ENCODE data around the gene LRP3.
"Not testable (repeated sequence)": the region's sequence is repeated elsewhere in the genome, so short reads cannot be mapped to it uniquely, and the experiment has no call there.

LRP3 gene

GRCh38 chr19:33193865-33194362 lies at the start of gene LRP3:
LRP3 (plus strand) TSS chr19:33194330; CDS start chr19:33194786, 456 bp downstream.
- DNase-seq (ENCODE audit: low read depth in 2 of 2) = no peak

DNA sequence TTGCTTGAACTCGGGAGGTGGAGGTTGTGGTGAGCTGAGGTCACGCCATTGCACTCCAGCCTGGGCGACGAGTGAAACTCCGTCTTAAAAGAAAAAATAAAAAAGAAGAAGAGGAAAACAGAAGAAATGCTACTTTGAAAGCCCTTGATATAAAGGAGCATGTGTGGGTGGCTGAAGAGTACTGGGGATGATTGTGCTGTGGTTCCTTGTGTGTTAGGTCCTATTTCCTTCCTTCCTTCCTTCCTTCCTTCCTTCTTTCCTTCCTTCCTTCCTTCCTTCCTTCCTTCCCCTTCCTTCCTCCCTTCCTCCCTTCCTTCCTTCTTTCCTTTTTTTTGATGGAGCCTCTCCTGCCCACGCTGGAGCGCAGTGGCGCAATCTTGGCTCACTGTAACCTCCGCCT lies 47.9 kb upstream of the LRP3 start:
- DNase-seq (ENCODE audit: low read depth in 2 of 2) = no peak

GRCh38 chr19:33147538-33147937 lies 46.6 kb upstream of the LRP3 start:
- no peak for DNase-seq (ENCODE audit: low read depth in 2 of 2)

GRCh38 chr19:33150852-33151518 lies 43.1 kb upstream of the LRP3 start:
- no peak for DNase-seq (ENCODE audit: low read depth in 2 of 2)

GRCh38 chr19:33152176-33152575 lies 42.0 kb upstream of the LRP3 start:
- DNase-seq (ENCODE audit: low read depth in 2 of 2) = peak in 1 of 2 experiments; percentile 4

GRCh38 chr19:33152625-33153024 lies 41.5 kb upstream of the LRP3 start:
- not testable (repeated sequence) for DNase-seq (ENCODE audit: low read depth in 2 of 2)

DNA sequence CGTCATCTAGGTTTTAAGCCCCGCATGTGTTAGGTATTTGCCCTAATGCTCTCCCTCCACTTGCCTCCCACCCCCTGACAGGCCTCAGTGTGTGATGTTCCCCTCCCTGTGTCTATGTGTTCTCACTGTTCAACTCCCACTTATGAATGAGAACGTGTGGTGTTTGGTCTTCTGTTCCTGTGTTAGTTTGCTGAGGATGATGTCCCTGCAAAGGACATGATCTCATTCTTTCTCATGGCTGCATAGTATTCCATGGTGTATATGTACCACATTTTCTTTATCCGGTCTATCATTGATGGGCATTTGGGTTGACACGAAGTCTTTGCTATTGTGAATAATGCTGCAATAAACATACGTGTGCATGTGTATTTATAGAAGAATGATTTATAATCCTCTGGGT lies 39.8 kb upstream of the LRP3 start:
- not testable (repeated sequence) for DNase-seq (ENCODE audit: low read depth in 2 of 2)

GRCh38 chr19:33156334-33156733 lies 37.8 kb upstream of the LRP3 start:
- DNase-seq (ENCODE audit: low read depth in 2 of 2) = peak; percentile 15 to 17

- DNase-seq (ENCODE audit: low read depth in 2 of 2) = no peak
Measured at GRCh38 chr19:33157906-33158305, 36.2 kb upstream of the LRP3 start.

DNA sequence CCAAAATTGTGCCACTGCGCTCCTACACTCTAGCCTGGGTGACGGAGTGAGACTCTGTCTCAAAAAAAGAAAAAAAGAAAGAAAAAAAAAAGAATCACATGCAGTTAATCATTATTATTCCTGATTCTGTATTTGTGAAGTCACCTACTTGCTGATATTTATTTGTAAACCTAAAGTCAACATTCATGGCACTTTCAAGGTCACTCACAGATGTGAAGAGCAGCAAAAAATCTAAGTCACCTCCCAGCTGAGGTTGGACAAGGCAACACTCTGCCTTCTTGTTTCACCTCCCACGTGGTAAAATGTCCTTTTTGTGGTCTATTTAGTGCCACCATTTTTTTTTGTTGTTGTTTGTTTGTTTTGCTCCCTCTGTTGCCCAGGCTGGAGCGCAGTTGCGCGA lies 35.8 kb upstream of the LRP3 start:
- DNase-seq (ENCODE audit: low read depth in 2 of 2) = no peak

DNA sequence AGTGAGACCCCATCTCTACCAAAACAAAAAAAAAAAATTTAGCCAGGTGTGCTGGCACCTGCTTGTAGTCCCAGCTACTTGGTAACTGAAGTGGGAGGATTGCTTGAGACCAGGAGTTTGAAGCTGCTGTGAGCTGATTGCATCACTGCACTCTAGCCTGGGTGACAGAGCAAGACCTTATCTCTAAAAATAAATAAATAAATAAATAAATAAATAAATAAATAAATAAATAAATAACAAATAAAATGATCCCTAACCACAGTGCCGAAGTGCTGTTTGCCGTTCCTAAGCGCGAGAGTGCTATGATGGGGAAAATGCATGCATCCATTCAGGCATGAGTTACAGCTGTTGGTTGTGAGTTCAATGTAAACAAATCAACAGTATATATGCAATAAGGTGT lies 35.0 kb upstream of the LRP3 start:
- no peak for DNase-seq (ENCODE audit: low read depth in 2 of 2)

DNA sequence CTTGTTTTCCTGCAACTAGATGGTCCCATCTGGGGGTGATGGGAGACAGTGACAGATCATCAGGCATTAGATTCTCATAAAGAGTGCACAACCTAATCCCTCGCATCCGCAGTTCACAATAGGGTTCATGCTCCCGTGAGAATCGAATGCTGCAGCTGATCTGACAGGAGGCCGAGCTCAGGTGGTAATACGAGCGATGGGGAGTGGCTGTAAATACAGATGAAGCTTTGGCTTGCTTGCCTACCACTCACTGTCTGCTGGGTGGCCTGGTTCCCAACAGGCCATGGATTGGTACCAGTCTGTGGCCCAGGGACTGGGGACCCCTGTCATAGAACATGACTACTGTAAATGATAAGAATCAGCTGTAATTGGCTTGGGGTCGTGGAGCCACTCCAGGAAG lies 34.2 kb upstream of the LRP3 start:
- no peak for DNase-seq (ENCODE audit: low read depth in 2 of 2)

DNA sequence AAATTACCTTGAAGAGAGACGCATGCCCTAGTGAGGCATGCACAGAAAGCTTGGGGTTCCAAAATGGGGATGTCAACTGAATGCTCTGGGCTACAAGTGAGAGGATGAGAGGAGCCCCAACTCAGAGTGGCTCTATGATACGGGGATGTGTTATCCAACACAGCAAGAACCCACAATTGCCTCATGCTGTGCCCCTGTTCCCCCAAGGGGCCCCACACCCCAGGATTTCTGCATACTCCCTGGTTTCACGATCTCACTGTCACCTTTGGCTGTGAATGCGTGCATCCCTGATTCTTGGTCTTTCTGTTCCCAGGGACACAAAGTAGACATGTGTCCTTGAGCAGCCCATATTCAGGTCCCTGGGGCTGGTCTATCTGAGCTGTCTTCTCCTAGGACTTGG lies 32.9 kb upstream of the LRP3 start:
- DNase-seq (ENCODE audit: low read depth in 2 of 2) = no peak

DNA sequence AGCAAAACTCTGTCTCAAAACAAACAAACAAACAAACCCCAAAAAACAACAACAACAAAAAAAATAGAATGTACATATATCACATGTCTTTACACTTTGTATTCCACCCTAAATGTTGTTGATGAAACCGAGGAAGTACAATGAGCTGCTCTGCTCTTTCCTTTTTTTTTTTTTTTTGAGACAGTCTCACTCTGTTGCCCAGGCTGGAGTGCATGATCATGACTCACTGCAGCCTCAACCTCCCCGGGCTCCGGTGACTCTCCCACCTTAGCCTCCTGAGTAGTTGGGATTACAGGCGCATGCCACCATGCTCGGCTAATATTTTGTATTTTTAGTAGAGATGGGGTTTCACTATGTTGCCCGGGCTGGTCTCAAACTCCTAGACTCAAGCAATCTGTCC lies 30.6 kb upstream of the LRP3 start:
- DNase-seq (ENCODE audit: low read depth in 2 of 2) = no peak

- DNase-seq (ENCODE audit: low read depth in 2 of 2) = not testable (repeated sequence)
Measured at GRCh38 chr19:33166037-33166436, 28.1 kb upstream of the LRP3 start.

DNA sequence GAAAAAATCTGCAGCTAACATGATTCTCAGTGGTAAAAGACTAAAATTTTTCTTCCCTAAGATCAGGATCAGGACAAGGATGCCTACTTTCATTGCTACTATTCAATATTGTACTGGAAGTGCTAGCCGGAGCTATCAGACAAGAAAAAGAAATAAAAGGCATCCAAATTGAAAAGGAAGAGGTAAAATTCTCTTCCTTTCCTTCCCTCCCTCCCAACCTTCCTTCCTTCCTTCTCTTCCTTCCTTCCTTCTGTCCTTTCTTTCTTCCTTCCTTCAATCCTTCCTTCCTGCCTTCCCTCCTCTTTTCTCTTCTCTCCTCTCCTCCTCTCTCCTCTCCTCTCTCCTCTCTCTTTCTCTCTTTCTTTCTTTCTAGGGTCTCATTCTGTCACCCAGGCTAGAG lies 26.7 kb upstream of the LRP3 start:
- no peak for DNase-seq (ENCODE audit: low read depth in 2 of 2)

DNA sequence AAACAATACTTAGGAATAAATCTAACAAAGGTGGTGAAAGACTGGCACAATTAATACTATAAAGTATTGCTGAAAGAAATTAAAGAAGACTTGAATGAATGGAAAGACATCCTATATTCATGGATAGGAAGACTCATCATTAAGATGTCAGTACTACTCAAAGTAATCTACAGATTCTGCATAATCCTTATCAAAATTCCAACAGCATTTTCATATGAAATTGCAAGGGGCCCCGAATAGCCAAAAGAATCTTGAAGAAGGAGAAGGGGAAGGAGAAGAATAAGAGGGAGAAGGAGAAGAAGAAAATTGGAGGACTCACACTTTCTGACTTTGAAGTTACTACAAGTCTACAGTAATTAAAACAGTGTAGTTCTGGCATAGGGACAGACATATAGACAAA lies 25.6 kb upstream of the LRP3 start:
- no peak for DNase-seq (ENCODE audit: low read depth in 2 of 2)

GRCh38 chr19:33171222-33171795 lies 22.8 kb upstream of the LRP3 start:
- DNase-seq (ENCODE audit: low read depth in 2 of 2) = no peak

DNA sequence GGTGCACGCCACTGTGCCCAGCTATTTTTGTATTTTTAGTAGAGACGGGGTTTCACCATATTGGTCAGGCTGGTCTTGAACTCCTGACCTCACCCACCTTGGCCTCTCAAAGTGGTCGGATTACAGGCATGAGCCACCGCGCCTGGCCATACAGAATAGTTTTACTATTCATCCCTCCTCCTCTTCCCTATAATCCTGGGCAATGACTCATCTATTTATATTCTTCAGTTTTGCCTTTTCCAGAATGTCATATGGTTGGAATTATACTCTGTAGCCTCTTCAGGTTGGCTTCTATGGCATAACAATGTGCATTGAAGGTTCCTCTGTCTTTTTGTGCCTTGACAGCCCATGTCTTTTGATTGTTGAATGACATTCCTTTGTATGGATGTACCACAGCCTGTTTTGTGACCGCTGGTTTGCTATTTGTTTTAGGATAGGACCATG lies 22.2 kb upstream of the LRP3 start:
- DNase-seq (ENCODE audit: low read depth in 2 of 2) = peak; percentile 39 to 44

DNA sequence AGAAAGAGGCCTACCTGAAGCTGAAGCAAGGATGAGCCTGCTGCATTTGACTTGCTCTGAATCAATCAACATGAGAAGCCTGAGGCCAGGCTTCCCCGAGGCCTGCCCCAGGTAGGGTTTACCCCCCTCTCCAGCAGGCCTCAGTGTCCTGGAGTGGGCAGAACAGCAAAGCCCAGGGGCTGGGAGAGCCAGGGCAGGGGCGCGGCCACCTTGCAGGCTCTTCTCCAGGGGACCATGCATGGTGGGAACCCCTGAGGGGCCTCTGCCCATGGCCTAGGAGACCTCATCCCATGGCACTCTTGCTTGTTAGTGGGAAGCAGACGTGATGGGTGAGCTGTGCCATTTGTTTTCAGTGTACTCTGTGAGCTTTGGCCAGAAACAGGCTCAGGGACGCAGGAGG lies 19.9 kb upstream of the LRP3 start:
- no peak for DNase-seq (ENCODE audit: low read depth in 2 of 2)

DNA sequence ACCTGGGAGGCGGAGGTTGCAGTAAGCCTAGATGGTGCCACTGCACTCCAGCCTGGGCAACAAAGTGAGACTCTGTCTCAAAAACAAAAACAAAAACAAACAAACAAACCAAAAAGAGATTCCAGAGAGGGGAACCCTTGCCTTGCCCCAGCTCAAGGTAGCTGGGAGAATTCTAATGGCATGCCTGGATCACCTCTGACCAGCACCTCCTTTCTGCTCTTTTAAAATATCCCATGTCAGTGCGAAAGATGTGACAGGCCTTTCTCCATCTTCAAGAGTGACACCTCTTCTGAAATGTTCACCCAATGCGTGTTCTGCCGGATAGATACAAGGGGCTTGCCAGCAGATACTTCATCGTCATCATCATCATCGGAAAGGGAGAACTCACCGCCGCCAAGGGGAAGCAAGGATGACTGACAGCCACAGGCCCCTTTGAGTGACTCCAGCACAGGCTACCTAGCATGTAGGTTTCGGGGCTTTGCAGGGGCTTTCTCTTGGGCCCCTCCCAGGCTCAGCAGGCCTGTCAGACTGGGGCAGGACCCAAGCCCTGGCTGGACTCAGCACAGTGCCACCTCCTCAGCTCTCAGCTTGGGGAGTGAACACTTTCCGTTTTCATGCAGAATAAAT lies 18.9 kb upstream of the LRP3 start:
- DNase-seq (ENCODE audit: low read depth in 2 of 2) = no peak

GRCh38 chr19:33175886-33176669 lies 18.1 kb upstream of the LRP3 start:
- DNase-seq (ENCODE audit: low read depth in 2 of 2) = no peak

Measured in fibroblast of skin of left quadriceps (primary cell).